Measurements from ENCODE around the gene CST7.

DNA sequence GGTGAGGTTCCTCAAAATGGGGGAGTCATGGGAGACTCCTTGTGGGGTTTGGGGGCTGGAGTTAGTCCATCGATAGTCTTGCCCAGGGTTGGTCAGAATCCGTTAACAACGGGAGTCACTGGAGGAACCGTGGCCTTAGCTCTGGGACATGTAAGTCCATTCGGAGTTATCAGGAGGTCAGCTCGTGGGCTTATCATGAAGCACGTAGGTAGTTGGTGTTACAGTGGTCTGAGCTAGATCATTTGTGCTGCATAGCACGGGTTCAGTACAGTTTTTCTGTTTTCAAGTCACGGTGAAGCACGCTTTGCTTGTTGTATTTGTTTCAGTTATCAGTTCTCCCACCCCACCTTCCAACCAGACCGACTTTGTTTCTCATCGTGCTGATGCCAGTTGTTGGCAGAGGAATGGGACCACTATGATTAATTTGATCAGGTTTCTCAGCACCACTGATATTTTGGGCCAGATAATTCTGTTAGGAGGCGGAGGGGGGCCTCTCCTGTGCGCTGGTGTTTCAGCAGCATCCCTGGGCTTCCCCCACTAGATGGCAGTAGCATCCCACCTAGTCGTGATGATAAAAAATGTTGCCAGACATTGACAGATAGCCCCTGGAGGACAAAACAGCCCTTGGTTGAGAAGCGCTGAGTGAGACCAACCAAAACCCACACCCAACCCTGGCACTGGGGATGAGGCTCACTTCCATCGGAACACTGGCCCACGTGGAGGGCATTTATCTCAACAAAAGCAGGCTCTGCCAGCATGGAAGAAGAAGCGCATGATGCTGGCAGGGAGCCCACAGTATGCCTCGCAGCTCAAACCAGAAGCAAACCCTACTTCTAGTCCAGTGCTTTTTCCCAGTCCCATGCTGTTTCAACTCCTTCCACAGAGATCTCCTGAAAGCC is 45.6 kb downstream of the CST7 start:
- TF ChIP-seq CTCF (IDR thresholded peaks at IDR 0.05; ENCODE audit: borderline replicate concordance, extremely low read depth, low read length, poor library complexity, severe bottlenecking) = peak; percentile 100
- TF ChIP-seq EZH2 (IDR thresholded peaks at IDR 0.05; ENCODE audit: borderline replicate concordance, low read depth, low read length, severe bottlenecking) = no peak

All from DND-41 (cell line).